Measurements from ENCODE around the gene METTL16.

Gene METTL16

GRCh38 chr17:2378905-2379304, 132.8 kb downstream of the METTL16 start:
- ATAC-seq, result no peak

GRCh38 chr17:2377659-2378058, 134.0 kb downstream of the METTL16 start:
- no peak for ATAC-seq

GRCh38 chr17:2376107-2376506, 135.6 kb downstream of the METTL16 start:
- no peak for ATAC-seq

GRCh38 chr17:2375406-2375805, 136.3 kb downstream of the METTL16 start:
- no peak for ATAC-seq

GRCh38 chr17:2374549-2375285, 137.0 kb downstream of the METTL16 start:
- ATAC-seq, result no peak

GRCh38 chr17:2373179-2373578, 138.5 kb downstream of the METTL16 start:
- ATAC-seq, result no peak

GRCh38 chr17:2372681-2373080, 139.0 kb downstream of the METTL16 start:
- no peak for ATAC-seq

- ATAC-seq, result no peak
Measured at GRCh38 chr17:2372180-2372579, 139.5 kb downstream of the METTL16 start.

GRCh38 chr17:2371183-2372130, 140.2 kb downstream of the METTL16 start:
- no peak for ATAC-seq

- ATAC-seq, result no peak
Measured at GRCh38 chr17:2370211-2370589, 141.5 kb downstream of the METTL16 start.

- no peak for ATAC-seq
Measured at GRCh38 chr17:2369551-2370210, 142.0 kb downstream of the METTL16 start.

- ATAC-seq, result no peak
Measured at GRCh38 chr17:2369039-2369438, 142.6 kb downstream of the METTL16 start.

- no peak for ATAC-seq
Measured at GRCh38 chr17:2368359-2368758, 143.3 kb downstream of the METTL16 start.

- no peak for ATAC-seq
Measured at GRCh38 chr17:2366747-2367494, 144.8 kb downstream of the METTL16 start.

Measured in activated CD4-positive, CD25-positive, alpha-beta regulatory T cell treated with anti-CD3 and anti-CD28 coated beads, Interleukin-2, amount 50 U/mL, for 24 hours (primary cell).